IPS-NIHi7 (cell line): Measurements from ENCODE around the gene CMTM6.
"Not testable (repeated sequence)": the region's sequence is repeated elsewhere in the genome, so short reads cannot be mapped to it uniquely, and the experiment has no call there.

Experiments used
- DNase-seq: peaks from one replicate; pipeline ENCODE4 v3.0.0; 2012; ENCODE audit warnings: mixed read lengths; ENCODE audit errors: extremely low spot score

The CMTM6 gene, protein sequence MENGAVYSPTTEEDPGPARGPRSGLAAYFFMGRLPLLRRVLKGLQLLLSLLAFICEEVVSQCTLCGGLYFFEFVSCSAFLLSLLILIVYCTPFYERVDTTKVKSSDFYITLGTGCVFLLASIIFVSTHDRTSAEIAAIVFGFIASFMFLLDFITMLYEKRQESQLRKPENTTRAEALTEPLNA

DNA sequence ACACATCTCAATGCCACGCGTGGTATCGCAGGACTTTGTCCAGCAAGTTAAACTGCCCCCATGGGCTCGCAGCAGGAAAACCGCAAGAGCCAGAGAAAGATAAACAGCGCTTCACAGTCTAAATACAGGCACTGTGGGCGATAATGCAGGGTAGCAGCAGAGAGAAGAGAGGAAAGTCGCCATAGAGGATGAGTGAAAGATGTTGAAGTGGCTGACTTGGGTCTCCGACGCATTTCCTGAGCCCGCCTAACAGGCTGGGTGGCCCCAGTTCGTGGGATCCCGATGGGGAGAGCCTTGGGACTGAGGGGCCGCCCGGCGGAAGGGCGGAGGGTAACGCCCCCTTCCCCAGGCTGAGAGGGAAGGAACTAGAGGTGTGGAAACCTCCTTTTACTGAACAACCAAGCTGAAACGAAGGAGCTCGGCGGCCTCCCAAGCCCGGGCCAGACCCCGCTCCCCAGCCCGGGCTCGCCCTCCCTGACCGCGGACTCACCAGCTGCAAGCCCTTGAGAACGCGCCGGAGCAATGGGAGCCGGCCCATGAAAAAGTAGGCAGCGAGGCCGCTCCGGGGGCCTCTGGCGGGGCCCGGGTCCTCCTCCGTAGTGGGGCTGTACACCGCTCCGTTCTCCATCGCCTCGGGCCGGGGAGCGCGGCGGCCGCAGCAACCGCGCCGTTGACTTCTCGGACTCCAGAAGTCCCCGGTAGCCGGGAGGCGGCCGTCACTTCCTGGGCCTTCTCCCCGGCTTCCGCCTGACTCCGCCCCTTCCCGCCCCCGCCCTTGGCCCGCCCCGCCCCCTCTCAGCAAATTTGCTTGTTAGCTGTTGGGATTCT is at the start of gene CMTM6:
Gene CMTM6, minus strand, starts transcription at position 735 of the 828 bp plus-strand sequence. Its CDS starts 107 bp downstream, at position 628.
- DNase-seq = peak; percentile 96

- no peak for DNase-seq
Observed at GRCh38 chr3:32552013-32552412, 49.4 kb upstream of the CMTM6 start.

GRCh38 chr3:32551496-32551895 is 48.8 kb upstream of the CMTM6 start:
- DNase-seq = no peak

GRCh38 chr3:32551087-32551486 is 48.4 kb upstream of the CMTM6 start:
- no peak for DNase-seq

GRCh38 chr3:32545305-32545704 is 42.7 kb upstream of the CMTM6 start:
- no peak for DNase-seq

- DNase-seq = no peak
Observed at GRCh38 chr3:32544894-32545293, 42.2 kb upstream of the CMTM6 start.

DNA sequence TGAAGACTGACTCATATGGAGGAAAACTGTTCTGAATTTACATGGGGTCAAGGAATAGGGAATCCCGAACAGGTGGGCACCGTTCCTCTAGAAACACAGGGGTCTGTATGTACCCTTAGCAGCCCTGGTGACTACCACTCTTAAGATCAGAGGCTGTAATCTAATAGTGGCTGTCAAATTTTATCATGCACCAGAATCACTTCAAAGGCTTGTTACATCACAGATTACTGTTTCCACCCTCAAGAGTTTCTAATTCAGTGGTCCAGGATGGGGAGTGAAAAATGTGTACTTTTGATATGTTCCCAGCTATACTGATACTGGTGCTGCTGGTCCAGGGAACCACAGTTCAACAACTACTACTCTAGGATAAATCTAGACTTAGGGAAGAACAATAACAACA is 40.2 kb upstream of the CMTM6 start:
- no peak for DNase-seq

GRCh38 chr3:32540899-32541298 is 38.2 kb upstream of the CMTM6 start:
- no peak for DNase-seq

GRCh38 chr3:32532434-32532833 is 29.8 kb upstream of the CMTM6 start:
- DNase-seq = no peak

DNA sequence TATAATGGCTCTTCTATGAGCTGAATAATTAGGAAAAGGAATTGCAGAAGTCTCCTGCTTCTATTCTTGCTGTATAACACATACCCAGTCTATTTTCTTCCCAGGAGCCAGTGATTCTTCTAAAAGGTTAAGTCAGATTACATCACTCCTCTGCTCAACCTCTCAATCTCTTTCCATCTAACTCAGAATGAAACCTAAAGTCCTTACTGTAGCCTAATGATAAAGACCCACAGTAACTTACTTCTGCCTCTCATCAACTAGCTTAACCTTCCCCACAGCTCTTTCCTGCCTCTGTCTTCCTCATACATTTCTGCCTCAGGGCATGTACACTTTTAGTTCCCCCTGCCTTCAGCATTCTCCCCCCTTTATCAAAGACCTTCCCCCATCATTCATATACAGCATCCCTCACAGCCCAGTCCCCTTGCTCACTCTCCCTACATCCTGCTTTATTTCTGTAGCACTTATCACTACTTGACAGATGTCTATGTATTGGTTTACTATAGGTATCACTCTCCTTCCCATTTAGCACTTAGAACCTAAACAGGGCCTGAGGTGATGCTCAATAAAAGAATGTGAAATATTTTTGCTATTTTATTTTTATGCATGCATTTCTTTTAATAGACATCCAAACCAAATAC is 28.5 kb upstream of the CMTM6 start:
- DNase-seq = no peak

DNA sequence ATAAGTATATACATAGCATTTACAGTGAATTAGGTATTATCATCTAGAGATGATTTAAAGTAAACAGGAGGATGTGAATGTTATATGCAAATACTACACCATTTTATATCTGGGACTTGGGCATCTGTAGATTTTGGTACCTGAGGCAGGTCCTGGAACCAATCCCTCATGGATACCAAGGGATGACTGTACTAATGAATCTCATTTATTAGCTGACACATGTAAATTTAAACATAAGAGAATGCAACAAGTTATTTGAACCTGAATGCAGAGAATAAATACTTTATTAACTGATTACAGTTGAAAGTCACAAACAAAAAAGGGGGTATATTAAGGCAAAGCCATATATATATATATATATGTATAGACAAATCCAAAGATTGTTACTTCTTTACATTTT is 23.1 kb upstream of the CMTM6 start:
- no peak for DNase-seq

DNA sequence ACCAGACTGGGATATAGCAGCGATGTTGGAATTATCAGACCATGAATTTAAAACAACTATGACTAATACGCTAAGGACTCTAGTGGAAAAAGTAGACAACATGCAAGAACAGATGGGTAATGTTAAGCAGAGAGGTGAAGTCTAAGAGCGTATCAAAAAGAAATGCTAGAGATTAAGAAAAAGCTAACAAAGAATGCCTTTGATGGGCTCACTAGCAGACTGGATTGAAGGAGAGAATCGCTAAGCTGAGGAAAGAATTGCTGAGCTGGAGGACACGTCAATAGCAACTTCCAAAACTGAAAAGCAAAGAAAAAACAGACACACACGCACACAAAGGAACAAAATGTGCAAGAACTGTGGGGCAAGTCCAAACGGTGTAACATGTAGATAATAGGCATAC is 20.0 kb upstream of the CMTM6 start:
- DNase-seq = no peak

DNA sequence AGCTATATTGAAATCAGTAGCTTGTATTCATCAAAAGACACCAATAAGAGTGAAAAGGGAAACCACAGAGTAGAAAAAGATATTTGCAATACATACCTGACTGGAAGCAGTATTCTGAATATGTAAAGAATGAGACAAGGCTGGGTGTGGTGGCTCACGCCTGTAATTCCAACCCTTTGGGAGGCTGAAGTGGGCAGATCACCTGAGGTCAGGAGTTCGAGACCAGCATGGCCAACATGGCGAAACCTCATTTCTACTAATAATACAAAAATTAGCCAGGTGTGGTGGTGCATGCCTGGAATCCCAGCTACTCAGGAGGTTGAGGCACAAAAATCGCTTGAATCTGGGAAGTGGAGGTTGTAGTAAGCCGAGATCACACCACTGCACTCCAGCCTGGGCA is 16.3 kb upstream of the CMTM6 start:
- not testable (repeated sequence) for DNase-seq

DNA sequence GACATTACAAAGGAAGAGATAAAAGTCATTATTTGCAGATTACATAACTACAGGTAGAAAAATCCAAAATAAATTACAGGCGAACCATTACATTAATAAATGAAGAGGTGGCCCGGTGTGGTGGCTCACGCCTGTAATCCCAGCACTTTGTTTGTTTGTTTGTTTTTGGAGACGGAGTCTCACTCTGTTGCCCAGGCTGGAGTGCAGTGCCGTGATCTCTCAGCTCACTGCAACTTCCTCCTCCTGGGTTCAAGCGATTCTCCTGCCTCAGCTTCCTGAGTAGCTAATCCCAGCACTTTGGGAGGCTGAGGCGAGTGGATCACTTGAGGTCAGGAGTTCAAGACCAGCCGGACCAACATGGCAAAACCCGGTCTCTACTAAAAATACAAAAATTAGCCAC is 14.1 kb upstream of the CMTM6 start:
- not testable (repeated sequence) for DNase-seq

DNA sequence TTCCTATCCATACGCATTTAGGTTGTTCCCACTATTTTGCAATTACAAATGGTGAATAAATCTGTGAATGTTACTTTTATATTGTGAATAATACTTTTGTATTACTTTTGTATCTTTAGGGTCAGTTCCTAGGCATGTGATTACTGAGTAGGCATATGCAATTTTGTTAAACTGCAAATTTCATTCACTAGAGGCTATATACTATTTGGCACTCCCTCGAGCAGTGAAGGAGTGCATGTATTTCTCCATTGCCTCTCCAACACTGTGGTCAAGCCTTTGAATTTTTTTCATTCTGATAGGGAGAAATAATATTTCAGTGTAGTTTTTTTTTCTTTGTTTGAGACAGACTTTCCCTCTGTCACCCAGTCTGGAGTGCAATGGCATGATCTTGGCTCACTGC is 8.4 kb upstream of the CMTM6 start:
- no peak for DNase-seq

- DNase-seq = peak; percentile 77
Observed at GRCh38 chr3:32510075-32510724, 7.5 kb upstream of the CMTM6 start.

DNA sequence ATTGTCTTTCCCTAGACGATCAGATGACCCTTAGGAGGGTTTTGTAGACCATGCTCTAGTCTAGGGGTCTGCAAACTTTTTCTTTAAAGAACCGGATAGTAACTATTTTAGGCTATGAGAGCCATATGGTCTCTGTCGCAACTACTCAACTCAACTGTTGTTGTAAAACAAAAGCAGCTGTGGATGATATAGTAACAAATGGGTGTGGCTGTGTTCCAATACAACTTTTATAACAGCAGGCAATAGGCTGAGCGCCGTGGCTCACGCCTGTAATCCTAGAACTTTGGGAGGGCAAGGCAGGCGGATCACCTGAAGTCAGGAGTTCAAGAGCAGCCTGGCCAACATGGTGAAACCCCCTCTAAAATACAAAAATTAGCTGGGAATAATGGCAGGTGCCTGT is 6.1 kb upstream of the CMTM6 start:
- no peak for DNase-seq

- DNase-seq = no peak
Observed at GRCh38 chr3:32506466-32506865, 3.8 kb upstream of the CMTM6 start.

DNA sequence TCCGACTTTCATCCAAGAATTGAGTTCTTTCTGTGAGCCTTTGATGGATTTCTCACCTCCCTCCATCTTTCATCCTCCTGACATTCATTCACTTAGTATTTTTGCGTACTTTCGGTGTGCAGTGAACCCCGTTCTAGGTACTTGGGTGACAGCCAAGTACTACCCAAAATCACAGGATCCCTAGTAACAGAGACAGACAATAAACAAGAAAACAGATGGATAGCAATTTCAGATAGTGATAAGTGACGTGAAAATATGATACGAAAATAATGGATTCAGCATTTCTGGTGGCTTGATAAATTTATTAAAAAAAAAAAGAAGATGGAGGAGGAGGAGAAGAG is 264 bp upstream of the CMTM6 start:
- DNase-seq = no peak

GRCh38 chr3:32501783-32502117 is 902 bp downstream of the CMTM6 start:
- DNase-seq = no peak

- DNase-seq = no peak
Observed at GRCh38 chr3:32500880-32501782, 1.5 kb downstream of the CMTM6 start.

GRCh38 chr3:32500231-32500630 is 2.4 kb downstream of the CMTM6 start:
- no peak for DNase-seq
